K562 (cell line): Measurements from ENCODE around the gene RAD54L. TPM values are rescaled to one million over a fixed set of nuclear protein-coding genes. Genes with fewer than 3 reads are reported as not detected.

Experiments
- BDP1 ChIP-seq: IDR thresholded peaks from 3 replicates; pipeline ENCODE4 v1.6.1; 2011; ENCODE audit not compliant: insufficient read length, insufficient read depth
- DACH1 ChIP-seq: fragments of 450-650 bp; IDR thresholded peaks from 2 replicates; pipeline ENCODE4 v1.6.1; 2018; ENCODE audit not compliant: partially characterized antibody
- DIDO1 ChIP-seq: fragments of 450-650 bp; IDR thresholded peaks from 2 replicates; pipeline ENCODE4 v1.6.1; 2016; ENCODE audit warnings: low read depth, missing biosample characterization, missing genetic modification characterization
- DNMT1 ChIP-seq: fragments of 450-650 bp; IDR thresholded peaks from 2 replicates; pipeline ENCODE4 v1.6.1; 2016; ENCODE audit warnings: antibody characterized with exemption, mild to moderate bottlenecking
- GATAD2B ChIP-seq: fragments of 450-650 bp; IDR thresholded peaks from 2 replicates; pipeline ENCODE4 v1.6.1; 2017; ENCODE audit warnings: mild to moderate bottlenecking, borderline replicate concordance
- KLF1 ChIP-seq: fragments of 450-650 bp; IDR thresholded peaks from 2 replicates; pipeline ENCODE4 v1.6.1; 2016; ENCODE audit warnings: missing genetic modification characterization, missing compliant biosample characterization
- NFE2L1 ChIP-seq: fragments of 450-650 bp; IDR thresholded peaks from 2 replicates; pipeline ENCODE4 v1.6.1; 2016; ENCODE audit warnings: missing genetic modification characterization, low read depth, mild to moderate bottlenecking, missing compliant biosample characterization, moderate library complexity, borderline replicate concordance
- POLR2G ChIP-seq: fragments of 200-400 bp; formaldehyde crosslinking; IDR thresholded peaks from 2 replicates; pipeline ENCODE4 v1.6.1; 2017; ENCODE audit warnings: low read depth, mild to moderate bottlenecking, antibody characterized with exemption, low read length, moderate library complexity
- SRSF7 ChIP-seq: fragments of 200-400 bp; formaldehyde crosslinking; optimal IDR thresholded peaks from 2 replicates; pipeline ENCODE3; 2017; ENCODE audit warnings: mild to moderate bottlenecking, low read depth, low read length
- TBP ChIP-seq: optimal IDR thresholded peaks from 2 replicates; pipeline ENCODE3; 2011; ENCODE audit warnings: low read depth, low read length, improper control_type of control experiment
- TRIM28 ChIP-seq: fragments of 450-650 bp; IDR thresholded peaks from 2 replicates; pipeline ENCODE4 v1.6.1; 2017
- ZC3H11A ChIP-seq: IDR thresholded peaks from 2 replicates; pipeline ENCODE4 v1.6.1; 2012; ENCODE audit warnings: low read depth, low read length, improper control_type of control experiment
- ZNF175 ChIP-seq: fragments of 200-800 bp; sonication (Bioruptor generic); IDR thresholded peaks from 2 replicates; pipeline ENCODE4 v1.6.1; 2016; ENCODE audit warnings: low read depth, mild to moderate bottlenecking, missing genetic modification characterization, missing compliant biosample characterization
- ZZZ3 ChIP-seq: fragments of 450-650 bp; IDR thresholded peaks from 2 replicates; pipeline ENCODE4 v1.6.1; 2016; ENCODE audit warnings: antibody characterized with exemption, mild to moderate bottlenecking, moderate library complexity
- polyA plus RNA-seq, 8 experiments: library from polyadenylated mRNA; depleted of rRNA in 4 of 8; stranded (reverse) in 5 of 8; unstranded in 3 of 8; fragments of >200 nt; fragmentation: Nextera tagmentation in 2 of 8; fragmentation: Illumina TruSeq in 1 of 8; extraction: Ambion mirVana in 2 of 8; extraction: Trizol in 1 of 8; gene quantifications; 2 replicates each; pipeline versions ENCODE4 v1.2.1 to v1.2.3, GENCODE V29; 2011 to 2014; ENCODE audit warnings: inconsistent platforms in 1 of 8, missing spikeins in 1 of 8
- total RNA-seq, 7 experiments: library from RNA; depleted of rRNA in 6 of 7; stranded (reverse); fragments of >200 nt in 6 of 7; fragmentation: Illumina TruSeq in 2 of 7; extraction: Trizol in 2 of 7; gene quantifications; 2 replicates each; pipeline versions ENCODE4 v1.2.1 to v1.2.3, GENCODE V29; 2011 to 2021; ENCODE audit warnings: low replicate concordance in 1 of 7
- TF ChIP-seq, protein P1 (sequence below): fragments of 250-450 bp; sonication (Bioruptor Pico); IDR thresholded peaks from 2 replicates; pipeline ENCODE4 v1.5.0; 2020; ENCODE audit warnings: mild to moderate bottlenecking
- TF ChIP-seq, protein P2 (sequence below): fragments of 450-650 bp; formaldehyde crosslinking; IDR thresholded peaks from 2 replicates; pipeline ENCODE4 v1.4.0; 2020; ENCODE audit warnings: mild to moderate bottlenecking, mixed read lengths
- TF ChIP-seq, protein P3 (sequence below): sonication (generic); formaldehyde crosslinking; IDR thresholded peaks from 2 replicates; pipeline ENCODE4 v1.8.0; 2022; ENCODE audit warnings: mild to moderate bottlenecking, missing genetic modification reagents
- TF ChIP-seq, protein P4 (sequence below): fragments of 200-800 bp; sonication (Bioruptor generic); IDR thresholded peaks from 2 replicates; pipeline ENCODE4 v1.6.1; 2016; ENCODE audit warnings: missing genetic modification characterization, missing compliant biosample characterization

Gene RAD54L
- total and polyA plus RNA-seq, 9 of the 15 experiments (the other 6 are each of a cell fraction or from before 2014, with no cell fraction given) = 17.9 to 92.3 (median 37.5) TPM

DNA sequence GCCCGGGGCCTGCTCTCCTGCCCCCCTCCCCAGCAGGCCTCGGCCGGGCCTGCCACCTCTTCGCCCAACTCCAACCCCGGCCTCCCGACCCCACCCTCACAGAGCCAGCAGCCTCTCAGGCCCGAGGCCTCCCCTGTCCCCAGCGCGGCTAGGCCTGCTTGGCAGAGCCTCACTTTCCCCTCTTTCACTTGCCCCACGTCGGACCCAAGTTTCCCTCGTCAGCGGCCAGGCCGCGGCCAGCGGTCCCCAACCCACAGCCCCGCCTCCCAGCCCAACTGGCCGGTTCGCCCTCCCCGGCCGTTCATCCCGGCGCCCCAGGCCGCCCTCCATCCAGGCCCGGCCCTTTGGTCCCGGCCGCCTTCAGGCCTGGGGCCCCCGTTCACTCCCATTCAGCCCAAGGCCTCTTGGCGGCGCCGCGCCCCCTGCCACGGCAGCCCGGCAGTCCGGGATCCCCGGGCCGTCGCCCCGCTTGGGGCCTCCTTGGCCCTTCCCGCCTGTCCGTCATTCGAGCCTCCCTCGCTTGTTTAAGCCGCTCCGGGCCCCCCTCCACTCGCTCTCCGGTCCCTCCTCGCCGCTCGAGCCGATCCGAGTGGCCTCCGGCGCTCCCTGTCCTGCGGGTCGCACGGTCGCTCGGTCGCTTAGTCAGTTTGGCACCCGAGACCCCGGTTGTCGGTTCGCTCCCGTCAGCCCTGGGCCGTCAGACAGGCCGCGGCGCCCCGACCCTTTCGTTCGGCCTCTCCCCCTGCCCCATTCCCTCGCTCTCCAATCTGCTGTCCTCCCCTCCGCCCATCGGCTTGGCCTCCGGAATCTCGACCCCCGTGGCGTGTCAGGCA, 54.5 kb downstream of the RAD54L start (continued):
- peak; percentile 88 for TF ChIP-seq ZZZ3
- TF ChIP-seq TRIM28 = no peak
- peak; percentile 51 for TF ChIP-seq SRSF7
- TF ChIP-seq, protein P1, sequence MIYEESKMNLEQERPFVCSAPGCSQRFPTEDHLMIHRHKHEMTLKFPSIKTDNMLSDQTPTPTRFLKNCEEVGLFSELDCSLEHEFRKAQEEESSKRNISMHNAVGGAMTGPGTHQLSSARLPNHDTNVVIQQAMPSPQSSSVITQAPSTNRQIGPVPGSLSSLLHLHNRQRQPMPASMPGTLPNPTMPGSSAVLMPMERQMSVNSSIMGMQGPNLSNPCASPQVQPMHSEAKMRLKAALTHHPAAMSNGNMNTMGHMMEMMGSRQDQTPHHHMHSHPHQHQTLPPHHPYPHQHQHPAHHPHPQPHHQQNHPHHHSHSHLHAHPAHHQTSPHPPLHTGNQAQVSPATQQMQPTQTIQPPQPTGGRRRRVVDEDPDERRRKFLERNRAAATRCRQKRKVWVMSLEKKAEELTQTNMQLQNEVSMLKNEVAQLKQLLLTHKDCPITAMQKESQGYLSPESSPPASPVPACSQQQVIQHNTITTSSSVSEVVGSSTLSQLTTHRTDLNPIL = no peak
- no peak for TF ChIP-seq BDP1
- TF ChIP-seq, protein P2, sequence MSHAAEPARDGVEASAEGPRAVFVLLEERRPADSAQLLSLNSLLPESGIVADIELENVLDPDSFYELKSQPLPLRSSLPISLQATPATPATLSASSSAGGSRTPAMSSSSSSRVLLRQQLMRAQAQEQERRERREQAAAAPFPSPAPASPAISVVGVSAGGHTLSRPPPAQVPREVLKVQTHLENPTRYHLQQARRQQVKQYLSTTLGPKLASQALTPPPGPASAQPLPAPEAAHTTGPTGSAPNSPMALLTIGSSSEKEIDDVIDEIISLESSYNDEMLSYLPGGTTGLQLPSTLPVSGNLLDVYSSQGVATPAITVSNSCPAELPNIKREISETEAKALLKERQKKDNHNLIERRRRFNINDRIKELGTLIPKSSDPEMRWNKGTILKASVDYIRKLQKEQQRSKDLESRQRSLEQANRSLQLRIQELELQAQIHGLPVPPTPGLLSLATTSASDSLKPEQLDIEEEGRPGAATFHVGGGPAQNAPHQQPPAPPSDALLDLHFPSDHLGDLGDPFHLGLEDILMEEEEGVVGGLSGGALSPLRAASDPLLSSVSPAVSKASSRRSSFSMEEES (CRISPR knock-in tag) = no peak
- peak; percentile 38 for TF ChIP-seq TBP
- peak; percentile 26; the same call in 1 of the 2 replicates for TF ChIP-seq KLF1 (tag)
- TF ChIP-seq DNMT1 = no peak
- TF ChIP-seq, protein P3, sequence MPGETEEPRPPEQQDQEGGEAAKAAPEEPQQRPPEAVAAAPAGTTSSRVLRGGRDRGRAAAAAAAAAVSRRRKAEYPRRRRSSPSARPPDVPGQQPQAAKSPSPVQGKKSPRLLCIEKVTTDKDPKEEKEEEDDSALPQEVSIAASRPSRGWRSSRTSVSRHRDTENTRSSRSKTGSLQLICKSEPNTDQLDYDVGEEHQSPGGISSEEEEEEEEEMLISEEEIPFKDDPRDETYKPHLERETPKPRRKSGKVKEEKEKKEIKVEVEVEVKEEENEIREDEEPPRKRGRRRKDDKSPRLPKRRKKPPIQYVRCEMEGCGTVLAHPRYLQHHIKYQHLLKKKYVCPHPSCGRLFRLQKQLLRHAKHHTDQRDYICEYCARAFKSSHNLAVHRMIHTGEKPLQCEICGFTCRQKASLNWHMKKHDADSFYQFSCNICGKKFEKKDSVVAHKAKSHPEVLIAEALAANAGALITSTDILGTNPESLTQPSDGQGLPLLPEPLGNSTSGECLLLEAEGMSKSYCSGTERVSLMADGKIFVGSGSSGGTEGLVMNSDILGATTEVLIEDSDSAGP (CRISPR knock-in tag) = 0 out of 2 replicates have a peak, but pooled peaks have one; percentile 27
- TF ChIP-seq, protein P4, sequence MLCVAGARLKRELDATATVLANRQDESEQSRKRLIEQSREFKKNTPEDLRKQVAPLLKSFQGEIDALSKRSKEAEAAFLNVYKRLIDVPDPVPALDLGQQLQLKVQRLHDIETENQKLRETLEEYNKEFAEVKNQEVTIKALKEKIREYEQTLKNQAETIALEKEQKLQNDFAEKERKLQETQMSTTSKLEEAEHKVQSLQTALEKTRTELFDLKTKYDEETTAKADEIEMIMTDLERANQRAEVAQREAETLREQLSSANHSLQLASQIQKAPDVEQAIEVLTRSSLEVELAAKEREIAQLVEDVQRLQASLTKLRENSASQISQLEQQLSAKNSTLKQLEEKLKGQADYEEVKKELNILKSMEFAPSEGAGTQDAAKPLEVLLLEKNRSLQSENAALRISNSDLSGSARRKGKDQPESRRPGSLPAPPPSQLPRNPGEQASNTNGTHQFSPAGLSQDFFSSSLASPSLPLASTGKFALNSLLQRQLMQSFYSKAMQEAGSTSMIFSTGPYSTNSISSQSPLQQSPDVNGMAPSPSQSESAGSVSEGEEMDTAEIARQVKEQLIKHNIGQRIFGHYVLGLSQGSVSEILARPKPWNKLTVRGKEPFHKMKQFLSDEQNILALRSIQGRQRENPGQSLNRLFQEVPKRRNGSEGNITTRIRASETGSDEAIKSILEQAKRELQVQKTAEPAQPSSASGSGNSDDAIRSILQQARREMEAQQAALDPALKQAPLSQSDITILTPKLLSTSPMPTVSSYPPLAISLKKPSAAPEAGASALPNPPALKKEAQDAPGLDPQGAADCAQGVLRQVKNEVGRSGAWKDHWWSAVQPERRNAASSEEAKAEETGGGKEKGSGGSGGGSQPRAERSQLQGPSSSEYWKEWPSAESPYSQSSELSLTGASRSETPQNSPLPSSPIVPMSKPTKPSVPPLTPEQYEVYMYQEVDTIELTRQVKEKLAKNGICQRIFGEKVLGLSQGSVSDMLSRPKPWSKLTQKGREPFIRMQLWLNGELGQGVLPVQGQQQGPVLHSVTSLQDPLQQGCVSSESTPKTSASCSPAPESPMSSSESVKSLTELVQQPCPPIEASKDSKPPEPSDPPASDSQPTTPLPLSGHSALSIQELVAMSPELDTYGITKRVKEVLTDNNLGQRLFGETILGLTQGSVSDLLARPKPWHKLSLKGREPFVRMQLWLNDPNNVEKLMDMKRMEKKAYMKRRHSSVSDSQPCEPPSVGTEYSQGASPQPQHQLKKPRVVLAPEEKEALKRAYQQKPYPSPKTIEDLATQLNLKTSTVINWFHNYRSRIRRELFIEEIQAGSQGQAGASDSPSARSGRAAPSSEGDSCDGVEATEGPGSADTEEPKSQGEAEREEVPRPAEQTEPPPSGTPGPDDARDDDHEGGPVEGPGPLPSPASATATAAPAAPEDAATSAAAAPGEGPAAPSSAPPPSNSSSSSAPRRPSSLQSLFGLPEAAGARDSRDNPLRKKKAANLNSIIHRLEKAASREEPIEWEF (CRISPR knock-in tag) = no peak
- TF ChIP-seq POLR2G = peak; percentile 87
- TF ChIP-seq DACH1 = no peak
- TF ChIP-seq DIDO1 = no peak
- no peak for TF ChIP-seq GATAD2B
- TF ChIP-seq NFE2L1 (tag) = no peak
- no peak for TF ChIP-seq ZC3H11A
- TF ChIP-seq ZNF175 (CRISPR knock-in tag) = no peak
